SK-N-SH treated with all-trans-retinoic acid at 6 μM for 48 hours (cell line): ENCODE measurements around the gene KRTCAP2.

ENCODE experiments used
- ATAC-seq: fragments of 200-7000 bp; cut with Tn5 transposase; 3 replicates; pipeline ENCODE4 v1.9.1; 2020; ENCODE audit warnings: mild to moderate bottlenecking, moderate library complexity
- ARNTL ChIP-seq: fragments of 450-650 bp; formaldehyde crosslinking; IDR thresholded peaks from 2 replicates; pipeline ENCODE4 v1.5.0; 2020; ENCODE audit warnings: low read depth, mild to moderate bottlenecking, moderate library complexity, borderline replicate concordance
- BACH2 ChIP-seq: fragments of 250-450 bp; sonication (Bioruptor Pico); IDR thresholded peaks from 2 replicates; pipeline ENCODE4 v1.9.0; 2021; ENCODE audit warnings: mild to moderate bottlenecking, borderline replicate concordance
- CSDC2 ChIP-seq: fragments of 250-450 bp; sonication (Bioruptor Pico); IDR thresholded peaks from 2 replicates; pipeline ENCODE4 v1.5.0; 2020; ENCODE audit warnings: mild to moderate bottlenecking, moderate library complexity
- ESRRG ChIP-seq: fragments of 250-450 bp; sonication (Bioruptor Pico); IDR thresholded peaks from 2 replicates; pipeline ENCODE4 v1.6.1; 2021; ENCODE audit warnings: mild to moderate bottlenecking
- GLIS3 ChIP-seq: fragments of 250-450 bp; sonication (Bioruptor Pico); IDR thresholded peaks from 2 replicates; pipeline ENCODE4 v1.5.0; 2020; ENCODE audit warnings: mild to moderate bottlenecking, moderate library complexity
- ISL1 ChIP-seq: fragments of 250-450 bp; sonication (Bioruptor Pico); IDR thresholded peaks from 2 replicates; pipeline ENCODE4 v2.1.2; 2022; ENCODE audit warnings: mild to moderate bottlenecking, moderate library complexity
- OSR1 ChIP-seq: fragments of 250-450 bp; sonication (Bioruptor Pico); IDR thresholded peaks from 2 replicates; pipeline ENCODE4 v1.8.0; 2022; ENCODE audit warnings: moderate library complexity, mild to moderate bottlenecking, inconsistent platforms
- PPARA ChIP-seq: fragments of 250-450 bp; sonication (Bioruptor Pico); IDR thresholded peaks from 2 replicates; pipeline ENCODE4 v1.5.0; 2020; ENCODE audit warnings: mild to moderate bottlenecking, borderline replicate concordance
- RARB ChIP-seq: fragments of 250-450 bp; sonication (Bioruptor Pico); IDR thresholded peaks from 2 replicates; pipeline ENCODE4 v1.8.0; 2021; ENCODE audit warnings: mild to moderate bottlenecking, moderate library complexity
- SNAI2 ChIP-seq: fragments of 250-450 bp; sonication (Bioruptor Pico); IDR thresholded peaks from 2 replicates; pipeline ENCODE4 v1.5.0; 2020; ENCODE audit warnings: mild to moderate bottlenecking, moderate library complexity
- TOX ChIP-seq: fragments of 250-450 bp; sonication (Bioruptor Pico); IDR thresholded peaks from 2 replicates; pipeline ENCODE4 v1.8.0; 2021; ENCODE audit warnings: mild to moderate bottlenecking, moderate library complexity, borderline replicate concordance
- ZC3H10 ChIP-seq: fragments of 250-450 bp; sonication (Bioruptor Pico); IDR thresholded peaks from 2 replicates; pipeline ENCODE4 v1.5.1; 2021; ENCODE audit warnings: mild to moderate bottlenecking, moderate library complexity
- ZFP3 ChIP-seq: fragments of 250-450 bp; sonication (Bioruptor Pico); IDR thresholded peaks from 2 replicates; pipeline ENCODE4 v1.5.0; 2020; ENCODE audit warnings: mild to moderate bottlenecking, moderate library complexity
- ZFP30 ChIP-seq: fragments of 450-650 bp; formaldehyde crosslinking; IDR thresholded peaks from 2 replicates; pipeline ENCODE4 v1.5.0; 2022; ENCODE audit warnings: mild to moderate bottlenecking, moderate library complexity
- ZNF70 ChIP-seq: fragments of 450-650 bp; formaldehyde crosslinking; IDR thresholded peaks from 2 replicates; pipeline ENCODE4 v1.5.0; 2020; ENCODE audit warnings: mild to moderate bottlenecking, moderate library complexity
- ZNF8 ChIP-seq: fragments of 450-650 bp; formaldehyde crosslinking; IDR thresholded peaks from 2 replicates; pipeline ENCODE4 v1.5.0; 2020; ENCODE audit warnings: mild to moderate bottlenecking, moderate library complexity
- TF ChIP-seq, protein P1 (sequence below): fragments of 250-450 bp; sonication (Bioruptor Pico); IDR thresholded peaks from 2 replicates; pipeline ENCODE4 v1.5.1; 2020; ENCODE audit warnings: low read depth, mild to moderate bottlenecking, moderate library complexity
- TF ChIP-seq, protein P2 (sequence below): fragments of 250-450 bp; sonication (Bioruptor Pico); IDR thresholded peaks from 2 replicates; pipeline ENCODE4 v1.8.0; 2020; ENCODE audit warnings: mild to moderate bottlenecking, moderate library complexity, borderline replicate concordance
- TF ChIP-seq, protein P3 (sequence below): fragments of 250-450 bp; sonication (Bioruptor Pico); IDR thresholded peaks from 2 replicates; pipeline ENCODE4 v1.5.0; 2020; ENCODE audit warnings: mild to moderate bottlenecking, moderate library complexity

KRTCAP2 gene

DNA sequence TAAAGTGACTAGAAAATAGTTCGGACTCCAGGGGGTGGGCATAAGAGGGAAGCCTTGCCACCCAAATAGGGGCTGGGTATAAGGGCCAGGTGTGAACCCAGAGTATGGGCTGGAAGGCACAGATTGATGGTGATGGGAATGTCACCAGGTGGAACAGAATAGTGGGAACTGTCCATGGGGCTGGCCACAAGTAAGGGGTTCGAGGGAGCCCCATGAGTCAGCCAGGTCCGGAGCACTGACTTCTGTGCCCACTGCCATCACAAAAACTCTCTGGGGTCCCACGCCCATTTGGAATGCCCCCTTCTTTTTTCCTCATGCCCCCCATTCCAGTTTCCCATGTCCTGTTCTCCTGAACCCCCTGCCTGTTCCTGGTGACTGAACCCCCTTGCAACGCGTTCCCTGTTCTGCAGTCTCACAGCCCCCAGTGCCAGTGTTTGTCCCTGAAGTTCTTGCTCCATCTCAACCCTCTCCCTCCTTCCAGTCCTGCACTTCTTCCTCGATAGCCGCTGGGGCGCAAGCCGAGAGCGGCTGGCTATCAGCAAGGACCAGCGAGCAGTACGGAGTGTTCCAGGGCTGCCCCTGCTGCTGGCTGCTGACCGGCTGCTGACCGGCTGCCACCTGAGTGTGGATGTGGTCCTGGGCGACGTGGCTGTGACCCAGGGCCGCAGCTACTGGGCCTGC lies 8.4 kb upstream of the KRTCAP2 start:
- no peak for ATAC-seq
- TF ChIP-seq ZFP3 (CRISPR knock-in tag) (no peak), ESRRG (CRISPR knock-in tag) (no peak), ZNF8 (no peak), ZNF70 (CRISPR knock-in tag) (no peak), RARB (CRISPR knock-in tag) (no peak), GLIS3 (no peak), TOX (no peak)

DNA sequence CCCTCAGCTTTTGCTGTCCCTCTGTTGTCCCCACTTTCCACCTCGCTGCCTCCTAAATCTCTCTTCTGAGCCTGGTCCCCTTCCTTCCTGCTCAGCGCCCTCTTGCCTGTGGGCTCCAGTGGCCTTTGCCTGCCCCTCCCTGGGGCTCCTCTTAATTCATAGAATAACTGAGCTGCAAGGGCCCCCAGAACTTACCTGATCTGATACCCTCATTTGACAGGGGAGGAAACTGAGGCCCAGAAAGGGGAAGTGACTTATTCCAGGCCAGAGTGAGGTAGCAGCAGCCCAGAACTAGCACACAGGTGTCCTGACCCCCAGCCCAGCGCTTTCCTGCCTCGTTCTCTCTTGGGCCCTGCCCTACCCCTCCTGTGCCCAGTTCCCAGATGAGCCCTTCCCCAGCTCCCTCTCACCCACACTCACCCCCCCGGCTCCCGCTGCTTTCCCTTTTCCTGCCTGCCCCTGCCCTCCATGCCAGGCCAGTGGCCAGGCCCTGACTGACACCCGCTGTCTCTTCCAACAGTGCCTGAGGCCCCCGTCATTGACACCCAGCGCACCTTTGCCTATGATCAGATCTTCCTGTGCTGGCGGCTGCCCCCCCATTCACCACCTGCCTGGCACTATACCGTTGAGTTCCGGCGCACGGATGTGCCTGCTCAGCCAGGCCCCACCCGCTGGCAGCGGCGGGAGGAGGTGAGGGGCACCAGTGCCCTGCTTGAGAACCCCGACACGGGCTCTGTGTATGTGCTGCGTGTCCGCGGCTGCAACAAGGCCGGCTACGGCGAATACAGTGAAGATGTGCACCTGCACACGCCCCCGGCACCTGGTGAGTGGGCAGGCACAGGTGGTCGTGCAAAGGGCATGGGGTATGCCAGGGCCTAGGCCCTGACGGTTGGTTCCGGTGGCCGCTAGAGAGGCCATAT lies 6.3 kb upstream of the KRTCAP2 start:
- ATAC-seq = no peak
- TF ChIP-seq ZNF70 (CRISPR knock-in tag) = no peak
- TF ChIP-seq ZFP30 = no peak
- no peak for TF ChIP-seq BACH2 (CRISPR knock-in tag)
- TF ChIP-seq OSR1 (CRISPR knock-in tag) = no peak
- no peak for TF ChIP-seq ZC3H10 (CRISPR knock-in tag)
- no peak for TF ChIP-seq CSDC2
- no peak for TF ChIP-seq SNAI2 (CRISPR knock-in tag)
- TF ChIP-seq PPARA (CRISPR knock-in tag) = no peak
- no peak for TF ChIP-seq ISL1 (CRISPR knock-in tag)
- TF ChIP-seq ZNF8 = no peak
- no peak for TF ChIP-seq GLIS3
- TF ChIP-seq RARB (CRISPR knock-in tag) = no peak
- TF ChIP-seq, protein P1, sequence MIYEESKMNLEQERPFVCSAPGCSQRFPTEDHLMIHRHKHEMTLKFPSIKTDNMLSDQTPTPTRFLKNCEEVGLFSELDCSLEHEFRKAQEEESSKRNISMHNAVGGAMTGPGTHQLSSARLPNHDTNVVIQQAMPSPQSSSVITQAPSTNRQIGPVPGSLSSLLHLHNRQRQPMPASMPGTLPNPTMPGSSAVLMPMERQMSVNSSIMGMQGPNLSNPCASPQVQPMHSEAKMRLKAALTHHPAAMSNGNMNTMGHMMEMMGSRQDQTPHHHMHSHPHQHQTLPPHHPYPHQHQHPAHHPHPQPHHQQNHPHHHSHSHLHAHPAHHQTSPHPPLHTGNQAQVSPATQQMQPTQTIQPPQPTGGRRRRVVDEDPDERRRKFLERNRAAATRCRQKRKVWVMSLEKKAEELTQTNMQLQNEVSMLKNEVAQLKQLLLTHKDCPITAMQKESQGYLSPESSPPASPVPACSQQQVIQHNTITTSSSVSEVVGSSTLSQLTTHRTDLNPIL = no peak
- TF ChIP-seq, protein P2, sequence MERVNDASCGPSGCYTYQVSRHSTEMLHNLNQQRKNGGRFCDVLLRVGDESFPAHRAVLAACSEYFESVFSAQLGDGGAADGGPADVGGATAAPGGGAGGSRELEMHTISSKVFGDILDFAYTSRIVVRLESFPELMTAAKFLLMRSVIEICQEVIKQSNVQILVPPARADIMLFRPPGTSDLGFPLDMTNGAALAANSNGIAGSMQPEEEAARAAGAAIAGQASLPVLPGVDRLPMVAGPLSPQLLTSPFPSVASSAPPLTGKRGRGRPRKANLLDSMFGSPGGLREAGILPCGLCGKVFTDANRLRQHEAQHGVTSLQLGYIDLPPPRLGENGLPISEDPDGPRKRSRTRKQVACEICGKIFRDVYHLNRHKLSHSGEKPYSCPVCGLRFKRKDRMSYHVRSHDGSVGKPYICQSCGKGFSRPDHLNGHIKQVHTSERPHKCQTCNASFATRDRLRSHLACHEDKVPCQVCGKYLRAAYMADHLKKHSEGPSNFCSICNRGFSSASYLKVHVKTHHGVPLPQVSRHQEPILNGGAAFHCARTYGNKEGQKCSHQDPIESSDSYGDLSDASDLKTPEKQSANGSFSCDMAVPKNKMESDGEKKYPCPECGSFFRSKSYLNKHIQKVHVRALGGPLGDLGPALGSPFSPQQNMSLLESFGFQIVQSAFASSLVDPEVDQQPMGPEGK (CRISPR knock-in tag) = no peak
- no peak for TF ChIP-seq ZFP3 (CRISPR knock-in tag)
- TF ChIP-seq, protein P3, sequence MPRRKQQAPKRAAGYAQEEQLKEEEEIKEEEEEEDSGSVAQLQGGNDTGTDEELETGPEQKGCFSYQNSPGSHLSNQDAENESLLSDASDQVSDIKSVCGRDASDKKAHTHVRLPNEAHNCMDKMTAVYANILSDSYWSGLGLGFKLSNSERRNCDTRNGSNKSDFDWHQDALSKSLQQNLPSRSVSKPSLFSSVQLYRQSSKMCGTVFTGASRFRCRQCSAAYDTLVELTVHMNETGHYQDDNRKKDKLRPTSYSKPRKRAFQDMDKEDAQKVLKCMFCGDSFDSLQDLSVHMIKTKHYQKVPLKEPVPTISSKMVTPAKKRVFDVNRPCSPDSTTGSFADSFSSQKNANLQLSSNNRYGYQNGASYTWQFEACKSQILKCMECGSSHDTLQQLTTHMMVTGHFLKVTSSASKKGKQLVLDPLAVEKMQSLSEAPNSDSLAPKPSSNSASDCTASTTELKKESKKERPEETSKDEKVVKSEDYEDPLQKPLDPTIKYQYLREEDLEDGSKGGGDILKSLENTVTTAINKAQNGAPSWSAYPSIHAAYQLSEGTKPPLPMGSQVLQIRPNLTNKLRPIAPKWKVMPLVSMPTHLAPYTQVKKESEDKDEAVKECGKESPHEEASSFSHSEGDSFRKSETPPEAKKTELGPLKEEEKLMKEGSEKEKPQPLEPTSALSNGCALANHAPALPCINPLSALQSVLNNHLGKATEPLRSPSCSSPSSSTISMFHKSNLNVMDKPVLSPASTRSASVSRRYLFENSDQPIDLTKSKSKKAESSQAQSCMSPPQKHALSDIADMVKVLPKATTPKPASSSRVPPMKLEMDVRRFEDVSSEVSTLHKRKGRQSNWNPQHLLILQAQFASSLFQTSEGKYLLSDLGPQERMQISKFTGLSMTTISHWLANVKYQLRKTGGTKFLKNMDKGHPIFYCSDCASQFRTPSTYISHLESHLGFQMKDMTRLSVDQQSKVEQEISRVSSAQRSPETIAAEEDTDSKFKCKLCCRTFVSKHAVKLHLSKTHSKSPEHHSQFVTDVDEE (CRISPR knock-in tag) = no peak
- TF ChIP-seq, all 23 proteins: peak for 0

DNA sequence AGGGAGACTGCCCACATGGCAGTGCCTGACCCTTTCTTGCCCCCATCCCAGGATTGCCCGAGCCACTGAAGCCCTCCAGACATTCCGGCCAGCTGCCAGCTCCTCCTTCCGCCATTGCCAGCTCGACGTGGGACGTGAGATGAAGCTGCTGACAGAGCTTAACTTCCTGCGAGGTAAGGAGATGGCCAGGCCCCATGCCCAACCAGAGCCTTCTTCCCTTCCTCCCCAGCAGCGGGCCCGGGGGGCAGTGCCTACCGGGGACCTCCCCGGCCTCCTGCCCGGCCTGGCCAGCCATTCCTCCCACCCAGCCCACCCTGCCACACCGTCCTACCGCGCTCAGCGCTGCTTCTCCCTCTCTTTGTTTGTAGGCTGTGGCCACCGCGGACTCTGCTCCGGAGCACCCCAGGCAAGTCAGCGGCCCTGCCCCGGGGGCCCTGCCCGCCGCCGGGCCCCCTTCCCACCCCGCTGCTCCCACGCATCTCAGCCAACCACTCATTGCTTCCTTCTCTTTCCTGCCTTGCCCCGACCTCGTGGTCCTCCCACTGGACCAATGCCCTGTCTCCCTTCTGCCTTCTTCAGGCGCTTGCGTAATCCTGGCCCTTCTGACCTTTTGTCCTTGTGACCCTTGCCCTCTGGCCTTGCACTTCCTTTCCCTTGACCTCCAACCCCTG lies 5.5 kb upstream of the KRTCAP2 start:
- no peak for ATAC-seq
- TF ChIP-seq ZNF70 (CRISPR knock-in tag) = no peak

DNA sequence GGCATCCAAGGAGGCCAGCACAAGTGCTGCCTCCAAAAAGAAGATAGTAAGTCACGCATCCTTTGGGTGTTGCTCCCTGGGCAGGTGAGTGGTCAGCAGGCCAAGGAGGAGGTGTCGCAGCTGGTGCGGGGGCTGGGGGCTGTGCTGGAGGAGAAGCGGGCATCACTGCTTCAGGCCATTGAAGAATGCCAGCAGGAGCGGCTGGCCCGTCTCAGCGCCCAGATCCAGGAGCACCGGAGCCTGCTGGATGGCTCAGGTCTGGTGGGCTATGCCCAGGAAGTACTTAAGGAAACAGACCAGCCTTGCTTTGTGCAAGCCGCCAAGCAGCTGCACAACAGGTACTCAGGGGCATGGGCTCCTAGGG lies 4.8 kb upstream of the KRTCAP2 start:
- ATAC-seq = no peak
- no peak for TF ChIP-seq ZNF70 (CRISPR knock-in tag)
- no peak for TF ChIP-seq ARNTL (CRISPR knock-in tag)
- TF ChIP-seq GLIS3 = no peak
- TF ChIP-seq RARB (CRISPR knock-in tag) = no peak
- TF ChIP-seq, all 23 proteins: peak for 0
